Mucosa of descending colon (tissue), 3 donors: ENCODE measurements around the gene AQP2. TPM values are rescaled to one million over a fixed set of nuclear protein-coding genes. Genes with fewer than 3 reads are reported as not detected.
A peak's percentile ranks its signal among the peaks of the same experiment; 100 is the strongest.

Source experiments
- ATAC-seq: fragments of 200-7000 bp; cut with Tn5 transposase; one replicate; pipeline ENCODE4 v1.9.1; 2020; ENCODE audit warnings: mild to moderate bottlenecking, moderate library complexity
- DNase-seq, 3 donors: peaks; one replicate each; pipeline ENCODE4 v3.0.0-alpha.2; 2020
- H3K36me3 ChIP-seq: fragments of 200-600 bp; one replicate; pipeline ENCODE4 v1.8.0; 2021; ENCODE audit warnings: low read depth, mild to moderate bottlenecking
- H3K4me1 ChIP-seq: fragments of 200-600 bp; one replicate; pipeline ENCODE4 v1.8.0; 2021; ENCODE audit warnings: low read depth, mild to moderate bottlenecking
- H3K4me3 ChIP-seq: fragments of 200-600 bp; one replicate; pipeline ENCODE4 v1.8.0; 2021; ENCODE audit warnings: mild to moderate bottlenecking
- H3K9me3 ChIP-seq: fragments of 200-600 bp; one replicate; pipeline ENCODE4 v1.8.0; 2021; ENCODE audit warnings: mild to moderate bottlenecking
- intact Hi-C, 2 donors: fragments of 100-400 bp; cut with DNase I in 1 of 2; cut with micrococcal nuclease in 1 of 2; formaldehyde crosslinking; loops; one replicate each; pipeline versions ENCODE4 v1.11.0 to v1.11.1; 2022; cut with DNase I, micrococcal nuclease
- total RNA-seq, 3 donors: library from RNA; stranded (reverse); fragmentation: NEBNext Ultra II Directional in 2 of 3; extraction: Animal tissue kit (Norgen Biotek cat#: 25700) in 2 of 3; gene quantifications; one replicate each; pipeline versions ENCODE4 v1.2.1 to v1.2.4, GENCODE V29; 2021 to 2023
- TF ChIP-seq, protein P1 (sequence below): fragments of 200-600 bp; IDR thresholded peaks from one replicate; pipeline ENCODE4 v1.8.0; 2022; ENCODE audit warnings: antibody characterized with exemption, mild to moderate bottlenecking
- donor health status: DM: no; HTN: no; CAD: no; lungs with moderate emphysema.
- donor health status: DM: no; HTN: no; CAD: no.
- donor health status: DM: no; HTN: yes; CAD: no.

Gene AQP2
- total RNA-seq, 3 donors from 2014 or later: not detected

DNA sequence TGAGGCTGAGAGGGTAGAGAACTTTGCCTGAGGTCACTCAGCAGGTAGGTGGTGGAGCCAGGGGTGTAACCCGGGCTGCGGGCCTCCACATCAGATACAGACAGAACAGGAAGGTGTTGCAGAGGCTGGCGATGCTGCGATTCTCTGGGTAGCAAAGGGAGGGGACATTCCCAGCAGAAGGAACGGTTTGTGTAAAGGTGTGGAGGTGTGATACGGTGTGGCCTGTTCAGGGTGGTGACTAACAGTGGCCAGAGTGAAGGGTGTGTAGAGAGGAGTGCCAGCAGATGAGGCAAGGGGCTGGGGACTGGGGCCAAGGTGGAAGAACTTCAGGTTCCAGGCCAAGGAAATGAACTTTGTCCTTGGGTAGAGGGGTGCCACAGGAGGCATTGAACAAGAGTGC lies 28.6 kb upstream of the AQP2 start:
- H3K4me3 ChIP-seq: no peak overlapping the region
- H3K9me3 ChIP-seq: no peaks in the 10 kb centered on the region
- TF ChIP-seq, protein P1, sequence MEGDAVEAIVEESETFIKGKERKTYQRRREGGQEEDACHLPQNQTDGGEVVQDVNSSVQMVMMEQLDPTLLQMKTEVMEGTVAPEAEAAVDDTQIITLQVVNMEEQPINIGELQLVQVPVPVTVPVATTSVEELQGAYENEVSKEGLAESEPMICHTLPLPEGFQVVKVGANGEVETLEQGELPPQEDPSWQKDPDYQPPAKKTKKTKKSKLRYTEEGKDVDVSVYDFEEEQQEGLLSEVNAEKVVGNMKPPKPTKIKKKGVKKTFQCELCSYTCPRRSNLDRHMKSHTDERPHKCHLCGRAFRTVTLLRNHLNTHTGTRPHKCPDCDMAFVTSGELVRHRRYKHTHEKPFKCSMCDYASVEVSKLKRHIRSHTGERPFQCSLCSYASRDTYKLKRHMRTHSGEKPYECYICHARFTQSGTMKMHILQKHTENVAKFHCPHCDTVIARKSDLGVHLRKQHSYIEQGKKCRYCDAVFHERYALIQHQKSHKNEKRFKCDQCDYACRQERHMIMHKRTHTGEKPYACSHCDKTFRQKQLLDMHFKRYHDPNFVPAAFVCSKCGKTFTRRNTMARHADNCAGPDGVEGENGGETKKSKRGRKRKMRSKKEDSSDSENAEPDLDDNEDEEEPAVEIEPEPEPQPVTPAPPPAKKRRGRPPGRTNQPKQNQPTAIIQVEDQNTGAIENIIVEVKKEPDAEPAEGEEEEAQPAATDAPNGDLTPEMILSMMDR: no peak
- H3K36me3 ChIP-seq: no peaks in the 10 kb centered on the region
- intact Hi-C loops: no loop called here
- ATAC-seq: peak; percentile 85
- no peak for DNase-seq
- H3K4me1 ChIP-seq: no peaks in the 10 kb centered on the region

DNA sequence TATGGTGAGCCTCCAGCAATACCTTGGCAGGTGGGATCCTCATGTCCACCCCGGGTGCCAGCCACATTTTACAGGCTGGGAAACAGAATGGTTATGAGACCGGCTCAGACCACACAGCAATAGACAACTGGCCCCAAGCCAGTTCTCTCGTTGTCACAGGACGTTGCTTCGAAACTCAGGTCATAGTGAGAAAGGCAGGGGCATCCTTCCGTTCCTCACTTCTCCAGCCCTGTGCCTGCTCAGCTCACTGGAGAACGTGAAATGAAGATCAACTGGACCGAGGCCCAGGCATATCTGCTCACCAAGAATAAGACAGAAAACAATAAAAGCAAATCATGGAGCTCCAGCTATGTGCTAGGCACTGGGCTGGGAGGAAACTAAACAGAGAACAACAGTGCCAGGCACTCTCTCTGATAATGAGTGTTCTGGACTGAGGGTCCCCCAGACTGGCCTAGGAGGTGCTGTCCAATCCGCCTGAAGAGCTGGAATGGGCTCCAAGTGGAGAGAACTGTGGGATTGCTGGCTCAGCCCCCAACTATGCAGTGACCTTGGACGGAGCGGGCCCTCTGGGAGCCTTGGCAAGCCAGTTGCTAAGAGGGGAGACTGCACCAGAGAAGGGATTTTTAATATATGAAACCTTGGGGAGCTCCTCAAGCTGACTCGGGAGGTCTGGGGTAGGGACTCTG lies 28.0 kb upstream of the AQP2 start:
- no peak for ATAC-seq
- DNase-seq: no peak
- Histone ChIP-seq H3K4me3 (no peak overlapping the region), H3K9me3 (no peaks in the 10 kb centered on the region), H3K4me1 (no peaks in the 10 kb centered on the region), H3K36me3 (no peaks in the 10 kb centered on the region)
- intact Hi-C loops: no loop called here
- TF ChIP-seq, protein P1: no peak

DNA sequence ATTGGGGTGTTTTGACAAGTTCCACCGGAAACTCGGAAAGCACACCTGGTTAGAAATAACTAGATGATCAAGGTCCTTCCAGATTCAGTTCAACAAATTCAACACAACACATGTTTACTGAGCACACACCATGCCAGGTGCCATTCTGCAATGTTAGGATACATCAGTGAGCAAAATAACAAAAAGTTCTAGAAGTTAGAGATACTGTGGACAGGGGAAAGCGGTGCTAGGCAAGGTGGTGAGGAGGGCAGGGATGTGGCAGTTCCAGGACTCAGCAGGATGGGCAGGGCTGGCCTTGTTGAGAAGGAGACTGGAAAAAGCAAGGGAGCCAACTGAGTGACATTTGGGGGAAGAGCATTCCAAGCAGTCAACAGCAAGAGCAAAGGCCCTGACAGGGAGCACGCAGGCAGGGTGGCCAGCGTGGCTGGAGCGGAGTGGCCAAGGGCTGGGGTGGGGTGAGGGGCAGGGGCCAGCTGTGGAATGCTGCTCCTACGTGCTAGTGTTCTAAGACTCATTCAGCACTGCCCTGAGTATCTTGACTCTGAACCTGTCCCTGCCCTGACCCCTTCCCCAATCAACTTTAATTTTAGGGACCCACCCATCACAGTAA lies 27.4 kb upstream of the AQP2 start:
- intact Hi-C loops: no loop called here
- TF ChIP-seq, protein P1: no peak

DNA sequence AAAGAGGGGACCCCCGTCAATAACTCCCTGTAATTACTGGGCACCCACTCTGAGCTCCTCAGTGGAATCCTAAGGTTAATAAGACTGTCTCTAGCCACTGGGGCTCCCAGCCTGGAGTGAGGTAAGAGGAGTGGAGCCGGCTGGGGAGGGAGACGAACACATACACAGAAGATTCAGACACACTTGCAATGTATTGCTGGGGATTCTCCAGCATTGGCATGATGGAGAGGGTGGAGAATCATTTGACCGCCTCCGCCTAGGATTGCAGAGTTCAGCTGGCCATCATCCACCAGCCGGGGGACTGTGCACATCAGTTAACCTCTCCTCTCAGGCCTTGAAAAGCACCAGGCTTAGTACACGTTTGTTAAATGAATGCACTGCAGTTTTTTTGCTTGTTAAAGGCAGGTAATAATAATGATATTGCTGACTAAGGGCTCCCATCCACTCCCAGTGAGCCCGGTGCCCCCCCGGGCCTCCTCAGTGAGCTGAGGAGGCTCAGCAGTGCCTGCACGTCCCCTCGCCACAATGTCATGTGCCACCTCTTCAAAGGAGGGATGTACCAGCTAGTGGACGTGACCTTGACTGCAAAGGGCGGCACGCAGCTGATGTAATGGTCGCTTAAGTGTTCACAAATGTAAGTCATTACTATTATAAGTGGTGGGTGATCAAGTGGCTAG lies 26.5 kb upstream of the AQP2 start:
- no peak for ATAC-seq
- TF ChIP-seq, protein P1: no peak
- DNase-seq: no peak
- intact Hi-C loops: no loop called here
- H3K4me3 ChIP-seq: no peak overlapping the region
- H3K9me3 ChIP-seq: no peaks in the 10 kb centered on the region
- H3K36me3 ChIP-seq: no peaks in the 10 kb centered on the region
- no peaks in the 10 kb centered on the region for H3K4me1 ChIP-seq

More for the DNA sequence above, 27.4 kb upstream of the AQP2 start:
- H3K4me1 ChIP-seq: no peaks in the 10 kb centered on the region
- ATAC-seq: no peak
- DNase-seq: no peak
- no peak overlapping the region for H3K4me3 ChIP-seq
- H3K9me3 ChIP-seq: no peaks in the 10 kb centered on the region
- H3K36me3 ChIP-seq: no peaks in the 10 kb centered on the region

DNA sequence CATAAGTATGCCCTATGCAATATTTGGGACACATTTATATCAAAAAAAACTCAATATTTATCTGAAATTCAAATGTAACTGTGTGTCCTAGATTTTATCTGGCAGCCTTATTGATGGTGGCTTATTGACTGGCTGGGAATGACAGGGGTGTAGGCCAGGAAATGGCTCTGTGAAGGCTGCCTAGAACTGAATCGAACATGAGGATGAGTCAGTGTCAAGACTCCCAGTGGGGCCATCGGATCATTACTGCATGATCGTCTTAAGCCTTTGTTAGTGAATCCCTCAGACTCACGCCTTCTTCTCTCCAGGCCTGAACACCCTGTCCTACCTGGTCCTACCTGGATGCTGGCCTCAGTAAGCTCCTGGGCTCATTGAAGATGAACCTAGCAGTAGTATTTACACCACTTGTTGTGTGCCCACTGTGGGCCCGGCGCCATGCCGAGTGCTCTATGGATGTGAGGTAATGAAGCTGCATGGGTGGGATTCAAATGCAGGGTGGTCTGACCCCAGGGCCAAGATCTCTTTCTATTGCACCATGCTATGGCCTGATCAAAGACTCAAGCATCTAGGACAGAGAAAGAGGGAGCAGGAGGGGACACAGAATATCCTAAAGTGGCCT lies 25.8 kb upstream of the AQP2 start:
- no peak overlapping the region for H3K4me3 ChIP-seq
- no peak for ATAC-seq
- H3K9me3 ChIP-seq: no peaks in the 10 kb centered on the region
- no peaks in the 10 kb centered on the region for H3K4me1 ChIP-seq
- H3K36me3 ChIP-seq: no peaks in the 10 kb centered on the region
- intact Hi-C loops: no loop called here
- TF ChIP-seq, protein P1: no peak
- no peak for DNase-seq
